GM23338 (cell line): ENCODE data around the gene POM121L2. TPM values are rescaled to one million over a fixed set of nuclear protein-coding genes. Genes with fewer than 3 reads are reported as not detected.

Source experiments
- ATAC-seq: fragments of 200-7000 bp; cut with Tn5 transposase; 3 replicates; pipeline ENCODE4 v1.9.1; 2020
- DNase-seq: peaks from one replicate; pipeline ENCODE4 v3.0.0-alpha.2; 2015; ENCODE audit warnings: low spot score
- H2AFZ ChIP-seq: fragments of 200-600 bp; sonication (generic); 2 replicates; pipeline ENCODE4 v1.8.0; 2016; ENCODE audit warnings: antibody characterized with exemption, mild to moderate bottlenecking, moderate library complexity
- H3F3A ChIP-seq: fragments of 200-600 bp; sonication (generic); replicated peaks from 2 replicates; pipeline ENCODE4 v1.8.0; 2017; ENCODE audit warnings: antibody characterized with exemption, mixed run types, low read depth
- H3K27ac ChIP-seq: fragments of 200-600 bp; sonication (generic); 2 replicates; pipeline ENCODE4 v1.6.1; 2016; ENCODE audit warnings: low read depth
- H3K27me3 ChIP-seq: fragments of 200-600 bp; sonication (generic); 2 replicates; pipeline ENCODE4 v1.8.0; 2016; ENCODE audit warnings: mild to moderate bottlenecking, mixed run types, moderate library complexity; ENCODE audit not compliant: insufficient read depth
- H3K36me3 ChIP-seq: fragments of 200-600 bp; sonication (generic); 2 replicates; pipeline ENCODE4 v1.8.0; 2016; ENCODE audit warnings: mild to moderate bottlenecking; ENCODE audit not compliant: insufficient read depth
- H3K4me1 ChIP-seq: fragments of 200-600 bp; sonication (generic); 2 replicates; pipeline ENCODE4 v1.8.0; 2016; ENCODE audit warnings: mild to moderate bottlenecking, moderate library complexity; ENCODE audit not compliant: insufficient read depth
- H3K4me2 ChIP-seq: fragments of 200-600 bp; sonication (generic); 2 replicates; pipeline ENCODE4 v1.7.1; 2017; ENCODE audit warnings: mixed run types
- H3K4me3 ChIP-seq: fragments of 200-600 bp; sonication (generic); 2 replicates; pipeline ENCODE4 v1.6.1; 2016; ENCODE audit warnings: mixed run types
- H3K79me2 ChIP-seq: fragments of 200-600 bp; sonication (generic); replicated peaks from 2 replicates; pipeline ENCODE4 v1.8.0; 2017; ENCODE audit warnings: mild to moderate bottlenecking; ENCODE audit not compliant: insufficient read depth
- H3K9me2 ChIP-seq: fragments of 200-600 bp; sonication (generic); 2 replicates; pipeline ENCODE4 v1.8.0; 2017; ENCODE audit not compliant: insufficient read depth
- H4K20me1 ChIP-seq: fragments of 200-600 bp; sonication (generic); replicated peaks from 2 replicates; pipeline ENCODE4 v1.8.0; 2017; ENCODE audit warnings: mild to moderate bottlenecking; ENCODE audit not compliant: insufficient read depth
- H3K27ac Mint-ChIP-seq: 2 replicates; pipeline ENCODE4 v1.8.0; 2020; ENCODE audit warnings: inconsistent platforms, mild to moderate bottlenecking, moderate library complexity, mixed read lengths
- H3K27me3 Mint-ChIP-seq: 3 replicates; pipeline ENCODE4 v1.8.0; 2022; ENCODE audit warnings: low read depth, mild to moderate bottlenecking, moderate library complexity, mixed read lengths, inconsistent platforms; ENCODE audit not compliant: insufficient read depth, poor library complexity
- H3K36me3 Mint-ChIP-seq: 3 replicates; pipeline ENCODE4 v1.8.0; 2021; ENCODE audit warnings: low read depth, mild to moderate bottlenecking, inconsistent platforms, moderate library complexity, mixed read lengths
- H3K4me1 Mint-ChIP-seq: 3 replicates; pipeline ENCODE4 v1.8.0; 2020; ENCODE audit warnings: mild to moderate bottlenecking, inconsistent platforms, mixed read lengths
- H3K4me3 Mint-ChIP-seq: 3 replicates; pipeline ENCODE4 v1.8.0; 2021; ENCODE audit warnings: moderate library complexity, mild to moderate bottlenecking, inconsistent platforms, mixed read lengths
- H3K9me3 Mint-ChIP-seq: 3 replicates; pipeline ENCODE4 v1.8.0; 2020; ENCODE audit warnings: moderate library complexity, mild to moderate bottlenecking, inconsistent platforms, mixed read lengths
- CREB1 ChIP-seq: fragments of 250-450 bp; sonication (Bioruptor Pico); IDR thresholded peaks from 2 replicates; pipeline ENCODE4 v1.5.0; 2020; ENCODE audit warnings: low read depth, mild to moderate bottlenecking, moderate library complexity
- EZH2 ChIP-seq: fragments of 200-600 bp; sonication (generic); IDR thresholded peaks from one replicate; pipeline ENCODE4 v1.8.0; 2017; ENCODE audit warnings: antibody characterized with exemption, mild to moderate bottlenecking, low read depth; ENCODE audit not compliant: unreplicated experiment
- EZH2phosphoT487 ChIP-seq: fragments of 200-600 bp; sonication (generic); IDR thresholded peaks from one replicate; pipeline ENCODE4 v1.8.1; 2018; ENCODE audit warnings: antibody characterized with exemption; ENCODE audit not compliant: unreplicated experiment
- JUNB ChIP-seq: IDR thresholded peaks from one replicate; pipeline ENCODE4 v1.6.1; 2016; ENCODE audit warnings: antibody characterized with exemption; ENCODE audit not compliant: unreplicated experiment
- NANOG ChIP-seq: IDR thresholded peaks from 2 replicates; pipeline ENCODE4 v1.6.1; 2016; ENCODE audit warnings: antibody characterized with exemption, borderline replicate concordance
- POLR2AphosphoS5 ChIP-seq: IDR thresholded peaks from 2 replicates; pipeline ENCODE4 v1.6.1; 2016; ENCODE audit warnings: antibody characterized with exemption, low read depth
- REST ChIP-seq: IDR thresholded peaks from one replicate; pipeline ENCODE4 v1.6.1; 2018; ENCODE audit warnings: antibody characterized with exemption; ENCODE audit not compliant: unreplicated experiment
- STAT1 ChIP-seq: IDR thresholded peaks from one replicate; pipeline ENCODE4 v1.6.1; 2016; ENCODE audit warnings: antibody characterized with exemption; ENCODE audit not compliant: unreplicated experiment
- ZNF114 ChIP-seq: fragments of 250-450 bp; sonication (Bioruptor Pico); IDR thresholded peaks from 2 replicates; pipeline ENCODE4 v1.5.0; 2020; ENCODE audit warnings: mild to moderate bottlenecking, moderate library complexity
- ZNF331 ChIP-seq: fragments of 250-450 bp; sonication (Bioruptor Pico); IDR thresholded peaks from 2 replicates; pipeline ENCODE4 v1.5.0; 2020; ENCODE audit warnings: low read depth, mild to moderate bottlenecking, moderate library complexity
- polyA plus RNA-seq: library from polyadenylated mRNA; unstranded; fragments of >200 nt; fragmentation: Nextera tagmentation; extraction: Ambion mirVana; gene quantifications from 2 replicates; pipeline ENCODE4 v1.2.1, GENCODE V29; 2016
- total RNA-seq: library from RNA; depleted of rRNA; stranded (reverse); fragments of >200 nt; shearing (Covaris generic); gene quantifications from 2 replicates; pipeline ENCODE4 v1.2.3, GENCODE V29; 2014
- TF ChIP-seq, protein P1 (sequence below): fragments of 250-450 bp; sonication (Bioruptor Pico); IDR thresholded peaks from 2 replicates; pipeline ENCODE4 v1.5.0; 2020; ENCODE audit warnings: mild to moderate bottlenecking, moderate library complexity
- TF ChIP-seq, protein P2 (sequence below): IDR thresholded peaks from 2 replicates; pipeline ENCODE4 v1.6.1; 2016; ENCODE audit warnings: antibody characterized with exemption
- TF ChIP-seq, protein P3 (sequence below), 2 experiments: fragments of 200-600 bp in 1 of 2; sonication (generic) in 1 of 2; conservative IDR thresholded peaks; 2 replicates each; pipeline versions ENCODE4 v1.5.1 to v1.6.1; 2016 to 2017; ENCODE audit warnings: antibody characterized with exemption in 2 of 2, low read depth in 2 of 2, mild to moderate bottlenecking in 2 of 2, moderate library complexity in 1 of 2

Gene POM121L2
- total and polyA plus RNA-seq, 2 experiments from 2014 or later, result 0.07 to 0.13 TPM

DNA sequence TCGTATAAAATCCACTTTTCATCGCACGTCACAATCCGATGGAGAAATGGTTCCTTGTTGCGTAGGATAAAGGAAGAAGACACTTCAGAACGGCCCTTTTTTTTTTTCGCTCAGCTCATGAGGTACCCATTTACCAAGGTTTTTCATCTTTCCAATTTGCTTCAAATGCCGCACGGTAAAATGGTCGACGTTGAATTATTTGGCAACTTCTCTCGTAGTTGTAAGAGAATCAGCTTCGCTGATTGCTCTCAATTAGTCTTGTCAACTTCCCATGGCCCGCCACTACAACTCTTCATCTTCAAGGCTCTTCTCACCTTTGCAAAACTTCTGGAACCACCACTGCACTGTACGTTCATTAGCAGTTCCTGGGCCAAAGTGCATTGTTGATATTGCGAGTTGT is 28.8 kb downstream of the POM121L2 start:
- Histone ChIP-seq H3F3A (no peaks in the 10 kb centered on the region; the same call in none of the 2 replicates), H4K20me1 (no peaks in the 10 kb centered on the region), H2AFZ (no peak overlapping the region), H3K27me3 (peaks cover 35% of the 10 kb centered on the region), H3K9me2 (no peaks in the 10 kb centered on the region), H3K4me2 (no peak overlapping the region), H3K4me3 (no peak overlapping the region), H3K36me3 (no peaks in the 10 kb centered on the region), H3K27ac (no peak overlapping the region), H3K79me2 (no peaks in the 10 kb centered on the region), H3K4me1 (no peaks in the 10 kb centered on the region; the same call in 1 of the 2 replicates)
- Mint-ChIP-seq H3K9me3 (no peaks in the 10 kb centered on the region), H3K27me3 (peaks cover 72% of the 10 kb centered on the region), H3K4me1 (peaks cover 13% of the 10 kb centered on the region), H3K36me3 (no peaks in the 10 kb centered on the region), H3K27ac (no peak overlapping the region), H3K4me3 (peak overlapping the region; percentile 67)
- TF ChIP-seq NANOG (no peak), JUNB (no peak), REST (no peak), ZNF114 (CRISPR knock-in tag) (no peak), ZNF331 (CRISPR knock-in tag) (no peak), POLR2AphosphoS5 (no peak), STAT1 (no peak), CREB1 (CRISPR knock-in tag) (no peak), EZH2phosphoT487 (no peak), EZH2 (no peak)
- TF ChIP-seq, protein P1, sequence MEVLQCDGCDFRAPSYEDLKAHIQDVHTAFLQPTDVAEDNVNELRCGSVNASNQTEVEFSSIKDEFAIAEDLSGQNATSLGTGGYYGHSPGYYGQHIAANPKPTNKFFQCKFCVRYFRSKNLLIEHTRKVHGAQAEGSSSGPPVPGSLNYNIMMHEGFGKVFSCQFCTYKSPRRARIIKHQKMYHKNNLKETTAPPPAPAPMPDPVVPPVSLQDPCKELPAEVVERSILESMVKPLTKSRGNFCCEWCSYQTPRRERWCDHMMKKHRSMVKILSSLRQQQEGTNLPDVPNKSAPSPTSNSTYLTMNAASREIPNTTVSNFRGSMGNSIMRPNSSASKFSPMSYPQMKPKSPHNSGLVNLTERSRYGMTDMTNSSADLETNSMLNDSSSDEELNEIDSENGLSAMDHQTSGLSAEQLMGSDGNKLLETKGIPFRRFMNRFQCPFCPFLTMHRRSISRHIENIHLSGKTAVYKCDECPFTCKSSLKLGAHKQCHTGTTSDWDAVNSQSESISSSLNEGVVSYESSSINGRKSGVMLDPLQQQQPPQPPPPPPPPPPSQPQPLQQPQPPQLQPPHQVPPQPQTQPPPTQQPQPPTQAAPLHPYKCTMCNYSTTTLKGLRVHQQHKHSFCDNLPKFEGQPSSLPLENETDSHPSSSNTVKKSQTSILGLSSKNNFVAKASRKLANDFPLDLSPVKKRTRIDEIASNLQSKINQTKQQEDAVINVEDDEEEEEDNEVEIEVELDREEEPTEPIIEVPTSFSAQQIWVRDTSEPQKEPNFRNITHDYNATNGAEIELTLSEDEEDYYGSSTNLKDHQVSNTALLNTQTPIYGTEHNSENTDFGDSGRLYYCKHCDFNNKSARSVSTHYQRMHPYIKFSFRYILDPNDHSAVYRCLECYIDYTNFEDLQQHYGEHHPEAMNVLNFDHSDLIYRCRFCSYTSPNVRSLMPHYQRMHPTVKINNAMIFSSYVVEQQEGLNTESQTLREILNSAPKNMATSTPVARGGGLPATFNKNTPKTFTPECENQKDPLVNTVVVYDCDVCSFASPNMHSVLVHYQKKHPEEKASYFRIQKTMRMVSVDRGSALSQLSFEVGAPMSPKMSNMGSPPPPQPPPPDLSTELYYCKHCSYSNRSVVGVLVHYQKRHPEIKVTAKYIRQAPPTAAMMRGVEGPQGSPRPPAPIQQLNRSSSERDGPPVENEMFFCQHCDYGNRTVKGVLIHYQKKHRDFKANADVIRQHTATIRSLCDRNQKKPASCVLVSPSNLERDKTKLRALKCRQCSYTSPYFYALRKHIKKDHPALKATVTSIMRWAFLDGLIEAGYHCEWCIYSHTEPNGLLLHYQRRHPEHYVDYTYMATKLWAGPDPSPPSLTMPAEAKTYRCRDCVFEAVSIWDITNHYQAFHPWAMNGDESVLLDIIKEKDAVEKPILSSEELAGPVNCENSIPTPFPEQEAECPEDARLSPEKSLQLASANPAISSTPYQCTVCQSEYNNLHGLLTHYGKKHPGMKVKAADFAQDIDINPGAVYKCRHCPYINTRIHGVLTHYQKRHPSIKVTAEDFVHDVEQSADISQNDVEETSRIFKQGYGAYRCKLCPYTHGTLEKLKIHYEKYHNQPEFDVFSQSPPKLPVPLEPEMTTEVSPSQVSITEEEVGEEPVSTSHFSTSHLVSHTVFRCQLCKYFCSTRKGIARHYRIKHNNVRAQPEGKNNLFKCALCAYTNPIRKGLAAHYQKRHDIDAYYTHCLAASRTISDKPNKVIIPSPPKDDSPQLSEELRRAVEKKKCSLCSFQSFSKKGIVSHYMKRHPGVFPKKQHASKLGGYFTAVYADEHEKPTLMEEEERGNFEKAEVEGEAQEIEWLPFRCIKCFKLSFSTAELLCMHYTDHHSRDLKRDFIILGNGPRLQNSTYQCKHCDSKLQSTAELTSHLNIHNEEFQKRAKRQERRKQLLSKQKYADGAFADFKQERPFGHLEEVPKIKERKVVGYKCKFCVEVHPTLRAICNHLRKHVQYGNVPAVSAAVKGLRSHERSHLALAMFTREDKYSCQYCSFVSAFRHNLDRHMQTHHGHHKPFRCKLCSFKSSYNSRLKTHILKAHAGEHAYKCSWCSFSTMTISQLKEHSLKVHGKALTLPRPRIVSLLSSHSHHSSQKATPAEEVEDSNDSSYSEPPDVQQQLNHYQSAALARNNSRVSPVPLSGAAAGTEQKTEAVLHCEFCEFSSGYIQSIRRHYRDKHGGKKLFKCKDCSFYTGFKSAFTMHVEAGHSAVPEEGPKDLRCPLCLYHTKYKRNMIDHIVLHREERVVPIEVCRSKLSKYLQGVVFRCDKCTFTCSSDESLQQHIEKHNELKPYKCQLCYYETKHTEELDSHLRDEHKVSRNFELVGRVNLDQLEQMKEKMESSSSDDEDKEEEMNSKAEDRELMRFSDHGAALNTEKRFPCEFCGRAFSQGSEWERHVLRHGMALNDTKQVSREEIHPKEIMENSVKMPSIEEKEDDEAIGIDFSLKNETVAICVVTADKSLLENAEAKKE (CRISPR knock-in tag), result no peak
- TF ChIP-seq, protein P2, sequence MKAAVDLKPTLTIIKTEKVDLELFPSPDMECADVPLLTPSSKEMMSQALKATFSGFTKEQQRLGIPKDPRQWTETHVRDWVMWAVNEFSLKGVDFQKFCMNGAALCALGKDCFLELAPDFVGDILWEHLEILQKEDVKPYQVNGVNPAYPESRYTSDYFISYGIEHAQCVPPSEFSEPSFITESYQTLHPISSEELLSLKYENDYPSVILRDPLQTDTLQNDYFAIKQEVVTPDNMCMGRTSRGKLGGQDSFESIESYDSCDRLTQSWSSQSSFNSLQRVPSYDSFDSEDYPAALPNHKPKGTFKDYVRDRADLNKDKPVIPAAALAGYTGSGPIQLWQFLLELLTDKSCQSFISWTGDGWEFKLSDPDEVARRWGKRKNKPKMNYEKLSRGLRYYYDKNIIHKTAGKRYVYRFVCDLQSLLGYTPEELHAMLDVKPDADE, result no peak
- TF ChIP-seq, protein P3, sequence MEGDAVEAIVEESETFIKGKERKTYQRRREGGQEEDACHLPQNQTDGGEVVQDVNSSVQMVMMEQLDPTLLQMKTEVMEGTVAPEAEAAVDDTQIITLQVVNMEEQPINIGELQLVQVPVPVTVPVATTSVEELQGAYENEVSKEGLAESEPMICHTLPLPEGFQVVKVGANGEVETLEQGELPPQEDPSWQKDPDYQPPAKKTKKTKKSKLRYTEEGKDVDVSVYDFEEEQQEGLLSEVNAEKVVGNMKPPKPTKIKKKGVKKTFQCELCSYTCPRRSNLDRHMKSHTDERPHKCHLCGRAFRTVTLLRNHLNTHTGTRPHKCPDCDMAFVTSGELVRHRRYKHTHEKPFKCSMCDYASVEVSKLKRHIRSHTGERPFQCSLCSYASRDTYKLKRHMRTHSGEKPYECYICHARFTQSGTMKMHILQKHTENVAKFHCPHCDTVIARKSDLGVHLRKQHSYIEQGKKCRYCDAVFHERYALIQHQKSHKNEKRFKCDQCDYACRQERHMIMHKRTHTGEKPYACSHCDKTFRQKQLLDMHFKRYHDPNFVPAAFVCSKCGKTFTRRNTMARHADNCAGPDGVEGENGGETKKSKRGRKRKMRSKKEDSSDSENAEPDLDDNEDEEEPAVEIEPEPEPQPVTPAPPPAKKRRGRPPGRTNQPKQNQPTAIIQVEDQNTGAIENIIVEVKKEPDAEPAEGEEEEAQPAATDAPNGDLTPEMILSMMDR (conservative IDR thresholded peaks at IDR 0.05; ENCODE audit: low read depth in 2 of 2), result no peak
- DNase-seq (no peak), ATAC-seq (no peak)
